Stimulated activated CD8-positive, alpha-beta memory T cell treated with anti-CD3 and anti-CD28 coated beads, Interleukin-7, amount 100 ng/mL, for 4 hours (primary cell): ENCODE results near the gene CACNB2.

Source experiments
- DNase-seq, 2 donors: peaks; one replicate each; pipeline ENCODE4 v3.0.0-alpha.2; 2020; ENCODE audit warnings: low read depth in 2 of 2

The CACNB2 gene

DNA sequence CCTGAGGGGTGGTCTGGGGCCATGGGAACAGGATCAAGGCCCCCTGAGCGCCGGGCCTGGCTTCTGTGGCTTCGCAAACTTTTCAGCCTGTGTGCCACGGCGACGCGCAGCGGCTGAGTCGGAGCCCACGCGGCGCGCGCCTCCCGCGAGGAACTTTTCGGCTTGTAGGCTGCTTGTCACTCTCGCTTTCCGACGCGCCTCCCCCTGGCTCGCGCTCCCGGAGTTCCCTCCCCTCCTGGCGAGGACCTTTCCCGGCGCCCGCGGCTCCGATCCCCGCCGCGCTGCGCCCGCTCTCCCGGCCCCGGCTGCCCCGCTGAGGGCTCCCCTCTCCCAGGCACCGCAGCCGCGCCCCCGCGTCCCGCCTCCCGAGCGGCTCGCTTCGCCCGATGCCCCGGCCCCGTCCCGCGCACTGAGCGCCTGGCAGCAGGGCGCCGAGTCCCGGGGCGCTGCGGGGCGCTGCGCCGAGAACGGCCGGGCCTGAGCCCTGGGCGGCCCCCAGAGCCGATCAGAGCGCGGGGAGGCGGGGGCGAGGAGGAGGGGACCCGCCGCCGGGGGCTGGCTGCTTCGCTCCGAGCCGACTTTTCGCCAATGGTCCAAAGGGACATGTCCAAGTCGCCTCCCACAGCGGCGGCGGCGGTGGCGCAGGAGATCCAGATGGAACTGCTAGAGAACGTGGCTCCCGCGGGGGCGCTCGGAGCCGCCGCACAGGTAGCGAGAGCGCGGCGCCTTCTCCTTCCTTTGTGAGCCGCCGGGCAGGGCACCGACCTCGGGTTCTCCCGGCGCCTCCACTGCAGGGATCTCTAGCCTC lies at the start of gene CACNB2:
TSS of gene CACNB2 (plus strand) at position 276 of the 808 bp plus-strand sequence.
- no peak for DNase-seq

DNA sequence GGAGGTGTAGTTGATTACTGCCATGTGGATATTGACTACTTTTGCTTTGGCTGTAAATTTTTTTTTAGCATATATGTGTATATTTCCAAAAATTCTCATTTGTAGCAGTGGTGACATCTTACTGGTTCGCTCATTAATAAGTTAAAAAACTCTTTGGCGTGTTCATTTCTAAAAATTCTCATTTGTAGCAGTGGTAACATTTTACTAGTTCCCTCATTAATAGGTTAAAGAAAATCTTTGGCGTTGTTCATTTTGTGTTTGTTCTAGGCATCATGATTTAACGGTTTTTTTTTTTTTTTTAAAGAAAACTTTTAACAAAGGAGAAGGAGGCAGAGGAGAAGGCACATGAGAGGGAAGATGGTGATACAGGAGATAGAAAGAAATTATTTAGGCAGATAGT lies 45.9 kb upstream of the CACNB2 start:
- no peak for DNase-seq

DNA sequence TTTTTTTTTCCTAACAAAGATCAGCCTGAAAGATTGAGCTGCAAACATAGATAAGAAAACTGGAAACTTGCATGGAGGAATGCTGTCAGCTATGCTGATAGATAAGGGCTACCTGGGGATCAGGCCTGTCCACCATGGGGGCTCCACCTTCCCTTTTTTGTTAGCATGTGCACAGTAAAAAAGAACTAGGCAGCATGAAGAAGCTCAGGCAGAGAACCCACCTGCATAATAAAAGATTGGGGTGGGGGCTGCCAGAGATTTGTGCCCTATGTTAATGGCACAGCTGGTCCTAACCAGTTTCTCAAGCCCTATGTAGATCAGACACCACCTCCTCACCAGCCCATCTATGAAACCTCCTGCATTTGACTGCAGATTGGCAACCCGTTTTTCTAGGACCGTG lies 45.4 kb upstream of the CACNB2 start:
- DNase-seq: no peak

DNA sequence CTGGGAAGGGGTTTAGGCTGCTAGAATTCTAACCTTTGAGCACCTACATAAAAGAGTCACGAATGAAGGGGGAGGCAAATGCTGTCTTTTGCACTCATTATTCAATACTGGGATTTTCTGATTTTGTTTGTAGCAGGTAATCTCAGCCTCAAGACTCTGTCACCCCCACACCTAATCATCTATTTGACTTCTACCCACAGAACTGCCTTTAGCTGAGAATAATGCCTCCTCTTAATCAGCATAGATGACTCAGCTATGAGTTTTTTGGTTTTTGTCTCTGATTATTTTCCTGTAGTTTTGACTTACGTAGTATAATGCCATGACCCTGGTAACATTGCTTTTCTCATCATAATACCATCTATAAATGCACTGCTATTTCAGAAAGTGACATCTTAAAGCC lies 42.7 kb upstream of the CACNB2 start:
- DNase-seq: no peak

DNA sequence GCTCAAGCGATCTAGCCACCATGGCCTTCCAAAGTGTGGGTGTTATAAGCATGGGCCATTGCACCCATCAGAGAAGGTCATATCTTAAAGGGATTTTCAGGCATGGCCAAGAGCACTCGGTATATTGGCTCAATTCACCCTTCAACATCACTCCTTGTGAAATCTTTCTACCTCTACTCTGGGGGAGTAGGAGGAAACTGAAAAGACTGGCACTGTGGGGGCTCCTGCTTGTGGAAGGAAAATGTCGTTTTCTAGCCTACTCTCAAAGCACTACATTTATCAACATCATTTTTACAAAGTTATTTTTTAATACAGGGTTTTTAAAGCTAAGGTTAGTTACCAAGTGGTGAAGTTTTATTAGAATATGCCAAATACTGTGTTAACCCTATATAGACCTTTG lies 42.0 kb upstream of the CACNB2 start:
- no peak for DNase-seq

- DNase-seq: no peak
Measured at GRCh38 chr10:18099415-18099814, 40.8 kb upstream of the CACNB2 start.

GRCh38 chr10:18100669-18101068 lies 39.6 kb upstream of the CACNB2 start:
- DNase-seq: no peak

- no peak for DNase-seq
Measured at GRCh38 chr10:18102404-18102803, 37.8 kb upstream of the CACNB2 start.

DNA sequence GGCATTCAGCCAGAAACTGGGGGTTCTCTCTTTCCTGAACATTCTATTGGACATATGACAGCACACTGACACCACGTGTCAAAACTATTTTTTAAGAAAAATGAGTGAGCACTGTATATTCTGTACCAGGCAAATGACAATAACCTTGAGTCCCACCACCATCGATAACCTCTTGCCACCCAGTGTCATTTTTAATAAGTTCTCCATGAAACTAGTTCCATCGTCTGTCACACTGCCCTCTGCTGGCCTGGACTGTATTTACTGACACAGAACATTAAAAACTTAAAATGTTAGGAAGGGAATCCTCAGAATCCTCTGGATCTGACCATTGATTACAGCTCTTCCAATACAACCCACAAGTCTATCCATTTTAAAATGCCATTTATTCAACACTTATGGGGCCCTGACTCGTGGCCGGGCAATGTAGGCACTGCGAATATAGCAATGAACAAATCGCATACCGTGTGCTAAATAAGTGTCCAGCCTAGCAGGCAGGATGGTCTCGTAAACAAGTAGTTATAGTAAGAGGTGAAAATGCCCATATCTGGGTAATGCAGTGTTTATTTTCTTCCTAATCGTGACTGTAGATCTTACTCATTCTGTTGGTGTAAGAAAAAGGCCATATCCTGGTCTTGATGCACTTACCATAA lies 35.9 kb upstream of the CACNB2 start:
- peak in 1 of 2 donors; percentile 1 for DNase-seq

- DNase-seq: no peak
Measured at GRCh38 chr10:18109341-18109870, 30.8 kb upstream of the CACNB2 start.

GRCh38 chr10:18113881-18114280 lies 26.3 kb upstream of the CACNB2 start:
- no peak for DNase-seq

GRCh38 chr10:18117276-18117675 lies 22.9 kb upstream of the CACNB2 start:
- DNase-seq: no peak

GRCh38 chr10:18122753-18123152 lies 17.5 kb upstream of the CACNB2 start:
- DNase-seq: no peak

DNA sequence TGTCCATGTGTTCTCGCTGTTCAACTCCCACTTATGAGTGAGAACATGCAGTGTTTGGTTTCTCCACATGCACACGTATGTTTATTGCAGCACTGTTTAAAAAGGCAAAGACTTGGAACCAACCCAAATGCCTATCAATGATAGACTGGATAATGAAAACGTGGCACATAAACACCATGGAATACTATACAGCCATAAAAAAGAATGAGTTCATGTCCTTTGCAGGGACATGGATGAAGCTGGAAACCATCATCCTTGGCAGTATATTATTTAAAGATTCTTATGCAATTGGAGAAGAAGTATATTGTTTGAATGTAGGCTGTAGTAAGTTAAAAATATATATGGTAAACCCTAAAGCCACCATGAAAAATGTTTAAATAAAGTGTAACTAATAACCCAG lies 7.2 kb upstream of the CACNB2 start:
- DNase-seq: no peak

- no peak for DNase-seq
Measured at GRCh38 chr10:18134509-18134908, 5.7 kb upstream of the CACNB2 start.

GRCh38 chr10:18134921-18135320 lies 5.3 kb upstream of the CACNB2 start:
- DNase-seq: no peak

- DNase-seq: no peak
Measured at GRCh38 chr10:18136073-18136791, 4.0 kb upstream of the CACNB2 start.

GRCh38 chr10:18137111-18137510 lies 3.1 kb upstream of the CACNB2 start:
- DNase-seq: no peak

DNA sequence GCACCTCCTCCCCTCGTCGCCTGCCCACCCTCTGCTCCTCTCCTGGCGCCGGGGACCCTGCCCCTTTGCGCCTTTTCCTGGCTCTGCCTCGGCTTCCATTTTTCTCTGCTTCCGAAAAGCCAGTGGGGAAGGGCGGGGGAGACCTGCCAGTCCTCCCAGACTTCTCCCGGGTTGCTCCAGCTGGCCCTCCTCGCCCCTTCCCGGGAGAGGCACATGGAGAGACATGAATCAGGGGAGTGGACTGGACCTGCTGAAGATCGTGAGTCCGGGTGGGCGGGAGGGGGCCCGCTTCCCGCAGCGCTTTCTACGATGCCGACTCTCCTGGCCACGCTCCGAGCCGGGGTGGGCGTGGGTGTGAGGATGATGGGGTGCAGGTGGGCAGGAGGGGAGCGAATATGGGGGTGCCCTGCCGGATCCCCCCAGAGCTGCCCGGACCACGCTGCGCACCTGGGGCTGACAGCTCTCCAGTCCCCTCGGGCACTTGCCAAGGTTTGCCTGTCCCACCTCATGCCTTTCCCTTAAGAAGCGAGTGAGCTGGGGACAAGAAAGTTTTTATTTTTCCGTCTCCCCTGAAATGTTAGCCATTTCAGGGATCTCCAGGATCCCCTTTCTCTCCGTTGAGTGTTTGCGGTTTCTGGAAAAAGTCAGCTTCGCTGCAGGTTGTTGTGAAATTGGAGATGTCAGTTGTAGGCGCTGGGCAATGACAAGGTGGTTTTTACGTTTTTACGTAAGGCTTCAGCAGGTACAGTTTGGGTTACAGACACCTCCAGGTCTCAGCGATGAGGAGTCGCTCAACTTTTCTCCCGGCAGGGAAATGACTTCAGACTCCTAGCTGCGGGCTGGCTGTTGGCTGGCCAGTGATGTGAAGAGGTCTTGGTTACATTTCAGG lies 977 bp downstream of the CACNB2 start:
- DNase-seq: no peak

GRCh38 chr10:18142151-18142550 lies 1.9 kb downstream of the CACNB2 start:
- no peak for DNase-seq

- no peak for DNase-seq
Measured at GRCh38 chr10:18144396-18144795, 4.2 kb downstream of the CACNB2 start.
